Transverse colon (tissue), 4 donors: ENCODE results near the gene ARHGAP32. TPM values are rescaled to one million over a fixed set of nuclear protein-coding genes. Genes with fewer than 3 reads are reported as not detected.

Experiments used
- DNase-seq: peaks from one replicate; pipeline ENCODE4 v3.0.0-alpha.2; 2019
- H3K27ac ChIP-seq, 4 donors: fragments of 200-600 bp; sonication (generic); 2 replicates each; pipeline ENCODE4 v1.5.1; 2016 to 2018; ENCODE audit warnings: inconsistent platforms in 4 of 4
- H3K27me3 ChIP-seq: fragments of 200-600 bp; sonication (generic); 2 replicates; pipeline ENCODE4 v1.5.1; 2017; ENCODE audit warnings: inconsistent platforms
- H3K36me3 ChIP-seq, 4 donors: fragments of 200-600 bp; sonication (generic); 2 replicates each; pipeline ENCODE4 v1.5.1; 2017 to 2019; ENCODE audit warnings: inconsistent platforms in 4 of 4
- H3K4me1 ChIP-seq, 4 donors: fragments of 200-600 bp; sonication (generic); 2 replicates each; pipeline ENCODE4 v1.5.1; 2017 to 2020; ENCODE audit warnings: inconsistent platforms in 4 of 4
- H3K4me3 ChIP-seq, 4 donors: fragments of 200-600 bp; sonication (generic); 1 replicate in 1 of 4; 2 replicates in 3 of 4; pipeline versions ENCODE4 v1.5.1 to v1.6.1; 2017 to 2019; ENCODE audit warnings: inconsistent platforms in 4 of 4
- H3K9me3 ChIP-seq, 2 donors: fragments of 200-600 bp; sonication (generic); 2 replicates each; pipeline ENCODE4 v1.5.1; 2017 to 2019; ENCODE audit warnings: inconsistent platforms in 2 of 2
- CTCF ChIP-seq, 5 experiments: fragments of 200-600 bp in 3 of 5; fragments of 450-650 bp in 2 of 5; sonication (generic) in 3 of 5; IDR thresholded peaks; 1 replicate in 2 of 5; 2 replicates in 3 of 5; pipeline ENCODE4 v1.5.1; 2016 to 2017; ENCODE audit warnings: antibody characterized with exemption in 5 of 5, inconsistent platforms in 3 of 5, mild to moderate bottlenecking in 2 of 5, moderate library complexity in 1 of 5
- EP300 ChIP-seq: sonication (generic); formaldehyde crosslinking; IDR thresholded peaks from one replicate; pipeline ENCODE4 v1.6.1; 2017; ENCODE audit warnings: antibody characterized with exemption, low read depth
- POLR2A ChIP-seq: fragments of 450-650 bp; IDR thresholded peaks from one replicate; pipeline ENCODE4 v1.6.1; 2016; ENCODE audit warnings: antibody characterized with exemption, mild to moderate bottlenecking, moderate library complexity
- POLR2AphosphoS5 ChIP-seq, 3 donors: sonication (generic); formaldehyde crosslinking; IDR thresholded peaks; one replicate each; pipeline ENCODE4 v1.6.1; 2016; ENCODE audit warnings: antibody characterized with exemption in 3 of 3
- WGBS, 2 donors: methylation state at CpG; one replicate each; pipeline ENCODE4 v1.1.5; 2018; ENCODE audit warnings: low coverage in 1 of 2; 5-methylcytosine and 5-hydroxymethylcytosine counted together
- in situ Hi-C, 4 donors: fragments of 200-750 bp; cut with MboI; loops; one replicate each; pipeline versions ENCODE4 v1.15.0 to v1.15.1; 2017; ENCODE audit warnings: low sequenced_read_pairs in 3 of 4, low pct_ligation_motif_present in 1 of 4, low pct_unique_long_range_greater_than_20kb in 1 of 4
- intact Hi-C: fragments of 100-400 bp; cut with DNase I; formaldehyde crosslinking; loops from one replicate; pipeline ENCODE4 v1.15.1; 2023; ENCODE audit warnings: low total_unique reads
- total RNA-seq, 4 donors: library from RNA; depleted of rRNA; stranded (reverse); fragments of >200 nt; gene quantifications; one replicate each; pipeline ENCODE4 v1.1.0, GENCODE V29; 2016

The ARHGAP32 gene
- total RNA-seq, 4 donors from 2014 or later, result 66.9 to 86.9 (median 74.8) TPM

GRCh38 chr11:129236850-129237249 lies 44.7 kb upstream of the ARHGAP32 start:
- peaks cover 0 to 3% (median 0%) of the 10 kb centered on the region in 4 donors for H3K4me1 ChIP-seq
- H3K27me3 ChIP-seq, result no peaks in the 10 kb centered on the region
- WGBS, 2 donors, result 75 to 97% methylated on average over 1 of the region's 1 CpG
- in situ Hi-C loops, result no loop called here
- DNase-seq, result no peak
- no peak overlapping the region for H3K4me3 ChIP-seq
- no peak overlapping the region for H3K27ac ChIP-seq
- TF ChIP-seq POLR2A (no peak), CTCF (IDR thresholded peaks at IDR 0.05) (no peak), POLR2AphosphoS5 (IDR thresholded peaks at IDR 0.05) (no peak), EP300 (no peak)
- no peaks in the 10 kb centered on the region for H3K9me3 ChIP-seq
- H3K36me3 ChIP-seq, result no peaks in the 10 kb centered on the region
- intact Hi-C loops, result no loop called here

GRCh38 chr11:129234978-129235377 lies 42.9 kb upstream of the ARHGAP32 start:
- Histone ChIP-seq H3K27me3 (no peaks in the 10 kb centered on the region), H3K9me3 (no peaks in the 10 kb centered on the region), H3K36me3 (no peaks in the 10 kb centered on the region), H3K4me1 (no peaks in the 10 kb centered on the region), H3K4me3 (no peak overlapping the region), H3K27ac (no peak overlapping the region)
- WGBS, 2 donors, result 45 to 79% methylated on average over 2 to 5 of the region's 5 CpGs
- DNase-seq, result no peak
- intact Hi-C loops (no loop called here), in situ Hi-C loops (no loop called here)
- no peak for TF ChIP-seq POLR2AphosphoS5 (IDR thresholded peaks at IDR 0.05)
- no peak for TF ChIP-seq CTCF (IDR thresholded peaks at IDR 0.05)
- no peak for TF ChIP-seq EP300
- TF ChIP-seq POLR2A, result no peak

- intact Hi-C loops, result no loop called here
These were observed 37.9 kb upstream of the ARHGAP32 start for GRCh38 chr11:129230006-129230405.

GRCh38 chr11:129226207-129226798 lies 34.2 kb upstream of the ARHGAP32 start:
- Histone ChIP-seq H3K27me3 (no peaks in the 10 kb centered on the region), H3K27ac (no peak overlapping the region), H3K36me3 (no peaks in the 10 kb centered on the region), H3K4me1 (no peaks in the 10 kb centered on the region), H3K9me3 (peaks cover 15 to 18% of the 10 kb centered on the region in 2 donors), H3K4me3 (no peak overlapping the region)
- in situ Hi-C loops, result no loop called here
- DNase-seq, result no peak
- TF ChIP-seq POLR2AphosphoS5 (IDR thresholded peaks at IDR 0.05), result no peak
- no peak for TF ChIP-seq EP300
- no peak for TF ChIP-seq CTCF (IDR thresholded peaks at IDR 0.05)
- no peak for TF ChIP-seq POLR2A
- WGBS, 2 donors, result 90 to 96% methylated on average over 2 of the region's 2 CpGs
- intact Hi-C loops, result no loop called here

More at GRCh38 chr11:129230006-129230405, 37.9 kb upstream of the ARHGAP32 start:
- in situ Hi-C loops, result no loop called here
- no peaks in the 10 kb centered on the region for H3K27me3 ChIP-seq
- no peak for TF ChIP-seq POLR2A
- TF ChIP-seq CTCF (IDR thresholded peaks at IDR 0.05), result no peak
- TF ChIP-seq EP300, result no peak
- no peak for TF ChIP-seq POLR2AphosphoS5 (IDR thresholded peaks at IDR 0.05)
- no peak overlapping the region for H3K27ac ChIP-seq
- H3K9me3 ChIP-seq, result peaks cover 15 to 18% of the 10 kb centered on the region in 2 donors
- no peak for DNase-seq
- H3K4me3 ChIP-seq, result no peak overlapping the region
- no peaks in the 10 kb centered on the region for H3K36me3 ChIP-seq
- H3K4me1 ChIP-seq, result no peaks in the 10 kb centered on the region
- WGBS, 2 donors, result 43 to 69% methylated on average over 1 to 6 of the region's 6 CpGs
